Measurements from ENCODE around the gene CDK11B.

Gene CDK11B

GRCh38 chr1:1601564-1602303 lies 57.1 kb downstream of the CDK11B start:
- no peak overlapping the region for H3K4me3 ChIP-seq (replicated peaks in 1 of 2; ENCODE audit: low read depth in 2 of 2, low read length in 2 of 2)
- no peak for DNase-seq (ENCODE audit: low read depth in 2 of 2)
- TF ChIP-seq CTCF (IDR thresholded peaks at IDR 0.05; ENCODE audit: low read depth, low read length), result no peak

GRCh38 chr1:1600861-1601563 lies 57.8 kb downstream of the CDK11B start:
- peak overlapping the region in 1 of 2 donors; percentile 42 for H3K4me3 ChIP-seq (replicated peaks in 1 of 2; ENCODE audit: low read depth in 2 of 2, low read length in 2 of 2)
- no peak for TF ChIP-seq CTCF (IDR thresholded peaks at IDR 0.05; ENCODE audit: low read depth, low read length)
- no peak for DNase-seq (ENCODE audit: low read depth in 2 of 2)

- no peak for DNase-seq (ENCODE audit: low read depth in 2 of 2)
- H3K4me3 ChIP-seq (replicated peaks in 1 of 2; ENCODE audit: low read depth in 2 of 2, low read length in 2 of 2), result peak within 1 kb of the TSS; percentile 42 to 47
- TF ChIP-seq CTCF (IDR thresholded peaks at IDR 0.05; ENCODE audit: low read depth, low read length), result no peak
These were observed 58.6 kb downstream of the CDK11B start, which contains the start of gene FNDC10 for GRCh38 chr1:1599935-1600860. FNDC10 (minus strand) TSS chr1:1600135; CDS start chr1:1600015, 120 bp downstream.

GRCh38 chr1:1599030-1599934 lies 59.5 kb downstream of the CDK11B start:
- peak; percentile 28 to 40 for DNase-seq (ENCODE audit: low read depth in 2 of 2)
- H3K4me3 ChIP-seq (replicated peaks in 1 of 2; ENCODE audit: low read depth in 2 of 2, low read length in 2 of 2), result peak overlapping the region in 1 of 2 donors; percentile 30
- TF ChIP-seq CTCF (IDR thresholded peaks at IDR 0.05; ENCODE audit: low read depth, low read length), result no peak

GRCh38 chr1:1598720-1599029 lies 60.1 kb downstream of the CDK11B start:
- H3K4me3 ChIP-seq (replicated peaks in 1 of 2; ENCODE audit: low read depth in 2 of 2, low read length in 2 of 2), result no peak overlapping the region
- no peak for DNase-seq (ENCODE audit: low read depth in 2 of 2)
- TF ChIP-seq CTCF (IDR thresholded peaks at IDR 0.05; ENCODE audit: low read depth, low read length), result no peak

Data from cardiac fibroblast (primary cell).